ENCODE data around the gene SYNPR. TPM values are rescaled to one million over a fixed set of nuclear protein-coding genes. Genes with fewer than 3 reads are reported as not detected.

Gene SYNPR
- polyA plus RNA-seq, 1 experiment: not detected

GRCh38 chr3:63482341-63482740, 204.2 kb downstream of the SYNPR start:
- Histone ChIP-seq H3K4me3 (ENCODE audit: low read depth, low read length) (no peak overlapping the region), H3K36me3 (ENCODE audit: control insufficient read depth, insufficient read depth, low read length) (no peaks in the 10 kb centered on the region), H3K27me3 (ENCODE audit: control insufficient read depth, insufficient read depth, low read length) (no peaks in the 10 kb centered on the region)
- ChIA-PET CTCF (no interaction called here), POLR2A (no interaction called here)
- no peak for TF ChIP-seq CTCF (IDR thresholded peaks at IDR 0.05; ENCODE audit: insufficient read depth, low read depth, low read length)
- no peak for DNase-seq (ENCODE audit: low read depth)

- TF ChIP-seq CTCF (IDR thresholded peaks at IDR 0.05; ENCODE audit: insufficient read depth, low read depth, low read length): no peak
These were observed 214.4 kb downstream of the SYNPR start for GRCh38 chr3:63492464-63492863.

GRCh38 chr3:63493101-63493500, 215.0 kb downstream of the SYNPR start:
- Histone ChIP-seq H3K36me3 (ENCODE audit: control insufficient read depth, insufficient read depth, low read length) (no peaks in the 10 kb centered on the region), H3K4me3 (ENCODE audit: low read depth, low read length) (no peak overlapping the region), H3K27me3 (ENCODE audit: control insufficient read depth, insufficient read depth, low read length) (no peaks in the 10 kb centered on the region)
- TF ChIP-seq CTCF (IDR thresholded peaks at IDR 0.05; ENCODE audit: insufficient read depth, low read depth, low read length): no peak
- ChIA-PET CTCF (no interaction called here), POLR2A (no interaction called here)
- DNase-seq (ENCODE audit: low read depth): no peak

More at GRCh38 chr3:63492464-63492863, 214.4 kb downstream of the SYNPR start:
- no peak for DNase-seq (ENCODE audit: low read depth)
- H3K36me3 ChIP-seq (ENCODE audit: control insufficient read depth, insufficient read depth, low read length): no peaks in the 10 kb centered on the region
- no peaks in the 10 kb centered on the region for H3K27me3 ChIP-seq (ENCODE audit: control insufficient read depth, insufficient read depth, low read length)
- ChIA-PET CTCF (no interaction called here), POLR2A (no interaction called here)
- H3K4me3 ChIP-seq (ENCODE audit: low read depth, low read length): no peak overlapping the region

GRCh38 chr3:63494646-63495045, 216.5 kb downstream of the SYNPR start:
- Histone ChIP-seq H3K4me3 (ENCODE audit: low read depth, low read length) (no peak overlapping the region), H3K36me3 (ENCODE audit: control insufficient read depth, insufficient read depth, low read length) (no peaks in the 10 kb centered on the region), H3K27me3 (ENCODE audit: control insufficient read depth, insufficient read depth, low read length) (no peaks in the 10 kb centered on the region)
- DNase-seq (ENCODE audit: low read depth): no peak
- no peak for TF ChIP-seq CTCF (IDR thresholded peaks at IDR 0.05; ENCODE audit: insufficient read depth, low read depth, low read length)
- ChIA-PET POLR2A (no interaction called here), CTCF (no interaction called here)

GRCh38 chr3:63497641-63498040, 219.5 kb downstream of the SYNPR start:
- POLR2A ChIA-PET: no interaction called here
- Histone ChIP-seq H3K4me3 (ENCODE audit: low read depth, low read length) (no peak overlapping the region), H3K36me3 (ENCODE audit: control insufficient read depth, insufficient read depth, low read length) (no peaks in the 10 kb centered on the region), H3K27me3 (ENCODE audit: control insufficient read depth, insufficient read depth, low read length) (no peaks in the 10 kb centered on the region)
- DNase-seq (ENCODE audit: low read depth): no peak
- no peak for TF ChIP-seq CTCF (IDR thresholded peaks at IDR 0.05; ENCODE audit: insufficient read depth, low read depth, low read length)
- CTCF ChIA-PET: no interaction called here
